K562 (cell line): ENCODE data around the gene CPLX3. TPM values are rescaled to one million over a fixed set of nuclear protein-coding genes. Genes with fewer than 3 reads are reported as not detected.

Experiments used
- COPS2 ChIP-seq: fragments of 450-650 bp; conservative IDR thresholded peaks from 2 replicates; pipeline ENCODE4 v1.6.1; 2016; ENCODE audit warnings: mild to moderate bottlenecking, moderate library complexity
- FOXM1 ChIP-seq, 2 experiments: fragments of 450-650 bp in 1 of 2; sonication (generic) in 1 of 2; formaldehyde crosslinking in 1 of 2; IDR thresholded peaks; 2 replicates each; pipeline versions ENCODE4 v1.6.1 to v1.9.0; 2017 to 2022; ENCODE audit warnings: low read depth in 2 of 2, mild to moderate bottlenecking in 2 of 2, missing genetic modification reagents in 1 of 2, moderate library complexity in 1 of 2
- GABPA ChIP-seq: fragments of 200-800 bp; sonication (Bioruptor generic); conservative IDR thresholded peaks from 2 replicates; pipeline ENCODE4 v1.6.1; 2016; ENCODE audit warnings: low read depth, missing genetic modification characterization, missing compliant biosample characterization
- HNRNPLL ChIP-seq: fragments of 200-400 bp; formaldehyde crosslinking; IDR thresholded peaks from 2 replicates; pipeline ENCODE4 v1.6.1; 2017; ENCODE audit warnings: low read length, low read depth, mild to moderate bottlenecking; ENCODE audit not compliant: poor library complexity, severe bottlenecking
- NR2F6 ChIP-seq: fragments of 450-650 bp; formaldehyde crosslinking; IDR thresholded peaks from 2 replicates; pipeline ENCODE4 v1.4.0; 2020; ENCODE audit warnings: mild to moderate bottlenecking
- PTRF ChIP-seq: fragments of 450-650 bp; IDR thresholded peaks from 2 replicates; pipeline ENCODE4 v1.6.1; 2016; ENCODE audit warnings: mild to moderate bottlenecking, missing genetic modification characterization, missing compliant biosample characterization
- RNF2 ChIP-seq: sonication (generic); IDR thresholded peaks from 2 replicates; pipeline ENCODE4 v1.6.1; 2016
- TBL1XR1 ChIP-seq, 2 experiments: IDR thresholded peaks; 2 replicates each; pipeline ENCODE4 v1.6.1; 2012; ENCODE audit warnings: improper control_type of control experiment in 2 of 2, low read length in 2 of 2, mild to moderate bottlenecking in 1 of 2
- ZEB2 ChIP-seq: fragments of 450-650 bp; IDR thresholded peaks from 2 replicates; pipeline ENCODE4 v1.6.1; 2016
- ZNF384 ChIP-seq: IDR thresholded peaks from 2 replicates; pipeline ENCODE4 v1.6.1; 2012; ENCODE audit warnings: low read depth, low read length, improper control_type of control experiment
- ZNF444 ChIP-seq: fragments of 250-450 bp; sonication (Bioruptor Pico); IDR thresholded peaks from 2 replicates; pipeline ENCODE4 v1.4.0; 2020; ENCODE audit warnings: mild to moderate bottlenecking, moderate library complexity
- ZNF668 ChIP-seq: fragments of 250-450 bp; sonication (Bioruptor Pico); IDR thresholded peaks from 2 replicates; pipeline ENCODE4 v1.8.0; 2022; ENCODE audit warnings: mild to moderate bottlenecking, inconsistent platforms
- polyA plus RNA-seq, 8 experiments: library from polyadenylated mRNA; depleted of rRNA in 4 of 8; stranded (reverse) in 5 of 8; unstranded in 3 of 8; fragments of >200 nt; fragmentation: Nextera tagmentation in 2 of 8; fragmentation: Illumina TruSeq in 1 of 8; extraction: Ambion mirVana in 2 of 8; extraction: Trizol in 1 of 8; gene quantifications; 2 replicates each; pipeline versions ENCODE4 v1.2.1 to v1.2.3, GENCODE V29; 2011 to 2014; ENCODE audit warnings: inconsistent platforms in 1 of 8, missing spikeins in 1 of 8
- total RNA-seq, 7 experiments: library from RNA; depleted of rRNA in 6 of 7; stranded (reverse); fragments of >200 nt in 6 of 7; fragmentation: Illumina TruSeq in 2 of 7; extraction: Trizol in 2 of 7; gene quantifications; 2 replicates each; pipeline versions ENCODE4 v1.2.1 to v1.2.3, GENCODE V29; 2011 to 2021; ENCODE audit warnings: low replicate concordance in 1 of 7
- TF ChIP-seq, protein P1 (sequence below): sonication (generic); formaldehyde crosslinking; IDR thresholded peaks from 2 replicates; pipeline ENCODE4 v1.8.0; 2022; ENCODE audit warnings: mild to moderate bottlenecking, missing genetic modification reagents
- TF ChIP-seq, protein P2 (sequence below): sonication (generic); formaldehyde crosslinking; IDR thresholded peaks from 2 replicates; pipeline ENCODE4 v1.8.1; 2023; ENCODE audit warnings: mild to moderate bottlenecking, missing genetic modification reagents, moderate library complexity
- TF ChIP-seq, protein P3 (sequence below): sonication (generic); formaldehyde crosslinking; IDR thresholded peaks from 2 replicates; pipeline ENCODE4 v1.8.0; 2023; ENCODE audit warnings: missing genetic modification reagents, mild to moderate bottlenecking, borderline replicate concordance
- TF ChIP-seq, protein P4 (sequence below): IDR thresholded peaks from 2 replicates; pipeline ENCODE4 v1.6.1; 2012; ENCODE audit warnings: low read depth, low read length, improper control_type of control experiment, borderline replicate concordance
- TF ChIP-seq, protein P5 (sequence below): fragments of 250-450 bp; sonication (Bioruptor Pico); IDR thresholded peaks from 2 replicates; pipeline ENCODE4 v1.9.0; 2021; ENCODE audit warnings: mild to moderate bottlenecking

Gene CPLX3
- total and polyA plus RNA-seq, 9 of the 15 experiments (the other 6 are each of a cell fraction or from before 2014, with no cell fraction given) = not detected

DNA sequence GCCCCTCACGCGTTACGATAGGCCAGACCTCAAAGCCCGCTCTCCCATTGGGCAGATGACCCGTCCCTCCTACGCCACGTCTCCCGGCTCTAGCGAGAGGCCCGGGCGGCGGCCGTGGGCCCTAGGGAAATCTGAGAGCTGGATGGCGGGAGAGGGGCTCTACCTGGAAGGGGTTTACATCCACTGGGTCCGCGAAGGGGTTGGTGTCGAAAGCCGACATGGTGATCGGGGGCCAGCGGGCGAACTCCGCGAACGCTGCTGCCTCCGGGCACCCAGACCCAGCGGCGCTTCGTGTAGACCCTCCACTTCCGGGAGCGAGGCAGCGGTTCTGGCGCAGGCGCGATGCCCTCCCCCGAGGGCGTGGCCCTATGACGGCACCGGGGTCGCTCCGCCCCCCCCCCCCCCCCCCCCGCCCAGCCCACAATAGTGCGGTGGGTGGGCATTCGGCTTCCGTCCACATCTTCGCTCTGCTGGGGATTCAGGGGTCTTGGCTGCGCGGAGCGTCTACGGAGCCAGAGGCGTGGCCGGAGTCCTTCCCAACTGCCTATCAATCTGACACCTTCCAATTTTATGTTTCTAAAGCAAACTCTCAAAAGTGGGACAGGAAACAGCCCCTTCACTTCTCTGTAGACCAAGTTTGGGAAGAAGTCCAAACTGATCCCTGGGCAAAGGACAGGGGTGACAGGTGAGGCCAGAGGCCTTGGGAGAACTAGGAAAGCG is 46.8 kb downstream of the CPLX3 start, which contains the start of gene SCAMP2 (continued):
- TF ChIP-seq, protein P1, sequence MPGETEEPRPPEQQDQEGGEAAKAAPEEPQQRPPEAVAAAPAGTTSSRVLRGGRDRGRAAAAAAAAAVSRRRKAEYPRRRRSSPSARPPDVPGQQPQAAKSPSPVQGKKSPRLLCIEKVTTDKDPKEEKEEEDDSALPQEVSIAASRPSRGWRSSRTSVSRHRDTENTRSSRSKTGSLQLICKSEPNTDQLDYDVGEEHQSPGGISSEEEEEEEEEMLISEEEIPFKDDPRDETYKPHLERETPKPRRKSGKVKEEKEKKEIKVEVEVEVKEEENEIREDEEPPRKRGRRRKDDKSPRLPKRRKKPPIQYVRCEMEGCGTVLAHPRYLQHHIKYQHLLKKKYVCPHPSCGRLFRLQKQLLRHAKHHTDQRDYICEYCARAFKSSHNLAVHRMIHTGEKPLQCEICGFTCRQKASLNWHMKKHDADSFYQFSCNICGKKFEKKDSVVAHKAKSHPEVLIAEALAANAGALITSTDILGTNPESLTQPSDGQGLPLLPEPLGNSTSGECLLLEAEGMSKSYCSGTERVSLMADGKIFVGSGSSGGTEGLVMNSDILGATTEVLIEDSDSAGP (CRISPR knock-in tag) = no peak
- TF ChIP-seq RNF2 (no peak), ZNF384 (no peak), ZNF444 (CRISPR knock-in tag) (no peak), GABPA (tag) (peak; percentile 85), COPS2 (no peak), PTRF (no peak), HNRNPLL (peak; percentile 51), FOXM1 (IDR thresholded peaks at IDR 0.05; ENCODE audit: low read depth) (peak; percentile 37; the same call in 1 of the 2 replicates), FOXM1 (CRISPR knock-in tag; IDR thresholded peaks at IDR 0.05; ENCODE audit: low read depth) (0 out of 2 replicates have a peak, but pooled peaks have one; percentile 52), TBL1XR1 (IDR thresholded peaks at IDR 0.05; ENCODE audit: low read length in 2 of 2) (0 out of 4 replicates have a peak, but pooled peaks of 1 of the 2 experiments have one; percentile 8), ZEB2 (no peak), ZNF668 (CRISPR knock-in tag) (no peak), NR2F6 (CRISPR knock-in tag) (no peak)
- TF ChIP-seq, protein P2, sequence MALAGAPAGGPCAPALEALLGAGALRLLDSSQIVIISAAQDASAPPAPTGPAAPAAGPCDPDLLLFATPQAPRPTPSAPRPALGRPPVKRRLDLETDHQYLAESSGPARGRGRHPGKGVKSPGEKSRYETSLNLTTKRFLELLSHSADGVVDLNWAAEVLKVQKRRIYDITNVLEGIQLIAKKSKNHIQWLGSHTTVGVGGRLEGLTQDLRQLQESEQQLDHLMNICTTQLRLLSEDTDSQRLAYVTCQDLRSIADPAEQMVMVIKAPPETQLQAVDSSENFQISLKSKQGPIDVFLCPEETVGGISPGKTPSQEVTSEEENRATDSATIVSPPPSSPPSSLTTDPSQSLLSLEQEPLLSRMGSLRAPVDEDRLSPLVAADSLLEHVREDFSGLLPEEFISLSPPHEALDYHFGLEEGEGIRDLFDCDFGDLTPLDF = no peak; the same call in 1 of the 2 replicates
- TF ChIP-seq, protein P3, sequence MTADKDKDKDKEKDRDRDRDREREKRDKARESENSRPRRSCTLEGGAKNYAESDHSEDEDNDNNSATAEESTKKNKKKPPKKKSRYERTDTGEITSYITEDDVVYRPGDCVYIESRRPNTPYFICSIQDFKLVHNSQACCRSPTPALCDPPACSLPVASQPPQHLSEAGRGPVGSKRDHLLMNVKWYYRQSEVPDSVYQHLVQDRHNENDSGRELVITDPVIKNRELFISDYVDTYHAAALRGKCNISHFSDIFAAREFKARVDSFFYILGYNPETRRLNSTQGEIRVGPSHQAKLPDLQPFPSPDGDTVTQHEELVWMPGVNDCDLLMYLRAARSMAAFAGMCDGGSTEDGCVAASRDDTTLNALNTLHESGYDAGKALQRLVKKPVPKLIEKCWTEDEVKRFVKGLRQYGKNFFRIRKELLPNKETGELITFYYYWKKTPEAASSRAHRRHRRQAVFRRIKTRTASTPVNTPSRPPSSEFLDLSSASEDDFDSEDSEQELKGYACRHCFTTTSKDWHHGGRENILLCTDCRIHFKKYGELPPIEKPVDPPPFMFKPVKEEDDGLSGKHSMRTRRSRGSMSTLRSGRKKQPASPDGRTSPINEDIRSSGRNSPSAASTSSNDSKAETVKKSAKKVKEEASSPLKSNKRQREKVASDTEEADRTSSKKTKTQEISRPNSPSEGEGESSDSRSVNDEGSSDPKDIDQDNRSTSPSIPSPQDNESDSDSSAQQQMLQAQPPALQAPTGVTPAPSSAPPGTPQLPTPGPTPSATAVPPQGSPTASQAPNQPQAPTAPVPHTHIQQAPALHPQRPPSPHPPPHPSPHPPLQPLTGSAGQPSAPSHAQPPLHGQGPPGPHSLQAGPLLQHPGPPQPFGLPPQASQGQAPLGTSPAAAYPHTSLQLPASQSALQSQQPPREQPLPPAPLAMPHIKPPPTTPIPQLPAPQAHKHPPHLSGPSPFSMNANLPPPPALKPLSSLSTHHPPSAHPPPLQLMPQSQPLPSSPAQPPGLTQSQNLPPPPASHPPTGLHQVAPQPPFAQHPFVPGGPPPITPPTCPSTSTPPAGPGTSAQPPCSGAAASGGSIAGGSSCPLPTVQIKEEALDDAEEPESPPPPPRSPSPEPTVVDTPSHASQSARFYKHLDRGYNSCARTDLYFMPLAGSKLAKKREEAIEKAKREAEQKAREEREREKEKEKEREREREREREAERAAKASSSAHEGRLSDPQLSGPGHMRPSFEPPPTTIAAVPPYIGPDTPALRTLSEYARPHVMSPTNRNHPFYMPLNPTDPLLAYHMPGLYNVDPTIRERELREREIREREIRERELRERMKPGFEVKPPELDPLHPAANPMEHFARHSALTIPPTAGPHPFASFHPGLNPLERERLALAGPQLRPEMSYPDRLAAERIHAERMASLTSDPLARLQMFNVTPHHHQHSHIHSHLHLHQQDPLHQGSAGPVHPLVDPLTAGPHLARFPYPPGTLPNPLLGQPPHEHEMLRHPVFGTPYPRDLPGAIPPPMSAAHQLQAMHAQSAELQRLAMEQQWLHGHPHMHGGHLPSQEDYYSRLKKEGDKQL (CRISPR knock-in tag) = no peak
- TF ChIP-seq, protein P4, sequence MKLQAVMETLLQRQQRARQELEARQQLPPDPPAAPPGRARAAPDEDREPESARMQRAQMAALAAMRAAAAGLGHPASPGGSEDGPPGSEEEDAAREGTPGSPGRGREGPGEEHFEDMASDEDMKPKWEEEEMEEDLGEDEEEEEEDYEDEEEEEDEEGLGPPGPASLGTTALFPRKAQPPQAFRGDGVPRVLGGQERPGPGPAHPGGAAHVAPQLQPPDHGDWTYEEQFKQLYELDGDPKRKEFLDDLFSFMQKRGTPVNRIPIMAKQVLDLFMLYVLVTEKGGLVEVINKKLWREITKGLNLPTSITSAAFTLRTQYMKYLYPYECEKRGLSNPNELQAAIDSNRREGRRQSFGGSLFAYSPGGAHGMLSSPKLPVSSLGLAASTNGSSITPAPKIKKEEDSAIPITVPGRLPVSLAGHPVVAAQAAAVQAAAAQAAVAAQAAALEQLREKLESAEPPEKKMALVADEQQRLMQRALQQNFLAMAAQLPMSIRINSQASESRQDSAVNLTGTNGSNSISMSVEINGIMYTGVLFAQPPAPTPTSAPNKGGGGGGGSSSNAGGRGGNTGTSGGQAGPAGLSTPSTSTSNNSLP = no peak
- TF ChIP-seq, protein P5, sequence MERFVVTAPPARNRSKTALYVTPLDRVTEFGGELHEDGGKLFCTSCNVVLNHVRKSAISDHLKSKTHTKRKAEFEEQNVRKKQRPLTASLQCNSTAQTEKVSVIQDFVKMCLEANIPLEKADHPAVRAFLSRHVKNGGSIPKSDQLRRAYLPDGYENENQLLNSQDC (CRISPR knock-in tag) = no peak
